Measurements from ENCODE around the gene NAV2.

The NAV2 gene

GRCh38 chr11:19736831-19737230 is 24.2 kb downstream of the NAV2 start:
- Histone ChIP-seq H3K27me3 (ENCODE audit: control insufficient read depth, insufficient read depth, low read length) (no peaks in the 10 kb centered on the region), H3K9ac (ENCODE audit: low read depth, low read length) (no peak overlapping the region), H3K4me1 (ENCODE audit: control insufficient read depth, insufficient read depth, low read length) (peaks cover 37% of the 10 kb centered on the region), H3K4me3 (ENCODE audit: low read length) (no peak overlapping the region), H3K4me2 (ENCODE audit: low read length) (no peak overlapping the region), H3K36me3 (ENCODE audit: insufficient read depth, low read length) (peaks cover 46% of the 10 kb centered on the region), H3K9me3 (replicated peaks; ENCODE audit: low read length) (no peaks in the 10 kb centered on the region)

GRCh38 chr11:19737575-19737974 is 24.9 kb downstream of the NAV2 start:
- peaks cover 37% of the 10 kb centered on the region for H3K4me1 ChIP-seq (ENCODE audit: control insufficient read depth, insufficient read depth, low read length)
- no peaks in the 10 kb centered on the region for H3K9me3 ChIP-seq (replicated peaks; ENCODE audit: low read length)
- no peak overlapping the region for H3K9ac ChIP-seq (ENCODE audit: low read depth, low read length)
- no peaks in the 10 kb centered on the region for H3K27me3 ChIP-seq (ENCODE audit: control insufficient read depth, insufficient read depth, low read length)
- H3K4me3 ChIP-seq (ENCODE audit: low read length): no peak overlapping the region
- no peak overlapping the region for H3K4me2 ChIP-seq (ENCODE audit: low read length)
- peaks cover 47% of the 10 kb centered on the region for H3K36me3 ChIP-seq (ENCODE audit: insufficient read depth, low read length)

GRCh38 chr11:19738124-19738523 is 25.5 kb downstream of the NAV2 start:
- no peaks in the 10 kb centered on the region for H3K9me3 ChIP-seq (replicated peaks; ENCODE audit: low read length)
- H3K27me3 ChIP-seq (ENCODE audit: control insufficient read depth, insufficient read depth, low read length): no peaks in the 10 kb centered on the region
- H3K9ac ChIP-seq (ENCODE audit: low read depth, low read length): no peak overlapping the region
- H3K4me3 ChIP-seq (ENCODE audit: low read length): no peak overlapping the region
- peaks cover 37% of the 10 kb centered on the region for H3K4me1 ChIP-seq (ENCODE audit: control insufficient read depth, insufficient read depth, low read length)
- peaks cover 46% of the 10 kb centered on the region for H3K36me3 ChIP-seq (ENCODE audit: insufficient read depth, low read length)
- no peak overlapping the region for H3K4me2 ChIP-seq (ENCODE audit: low read length)

GRCh38 chr11:19739872-19740271 is 27.2 kb downstream of the NAV2 start:
- Histone ChIP-seq H3K4me3 (ENCODE audit: low read length) (no peak overlapping the region), H3K27me3 (ENCODE audit: control insufficient read depth, insufficient read depth, low read length) (no peaks in the 10 kb centered on the region), H3K4me2 (ENCODE audit: low read length) (no peak overlapping the region), H3K4me1 (ENCODE audit: control insufficient read depth, insufficient read depth, low read length) (peaks cover 23% of the 10 kb centered on the region), H3K9me3 (replicated peaks; ENCODE audit: low read length) (no peaks in the 10 kb centered on the region), H3K36me3 (ENCODE audit: insufficient read depth, low read length) (peaks cover 42% of the 10 kb centered on the region), H3K9ac (ENCODE audit: low read depth, low read length) (no peak overlapping the region)

- no peak overlapping the region for H3K9ac ChIP-seq (ENCODE audit: low read depth, low read length)
- H3K4me2 ChIP-seq (ENCODE audit: low read length): no peak overlapping the region
- no peaks in the 10 kb centered on the region for H3K27me3 ChIP-seq (ENCODE audit: control insufficient read depth, insufficient read depth, low read length)
- H3K4me3 ChIP-seq (ENCODE audit: low read length): no peak overlapping the region
- H3K4me1 ChIP-seq (ENCODE audit: control insufficient read depth, insufficient read depth, low read length): peaks cover 18% of the 10 kb centered on the region
- H3K9me3 ChIP-seq (replicated peaks; ENCODE audit: low read length): no peaks in the 10 kb centered on the region
- peaks cover 48% of the 10 kb centered on the region for H3K36me3 ChIP-seq (ENCODE audit: insufficient read depth, low read length)
Measured at GRCh38 chr11:19740586-19740985, 27.9 kb downstream of the NAV2 start.

GRCh38 chr11:19742588-19743292 is 30.1 kb downstream of the NAV2 start:
- Histone ChIP-seq H3K9me3 (replicated peaks; ENCODE audit: low read length) (no peaks in the 10 kb centered on the region), H3K4me2 (ENCODE audit: low read length) (no peak overlapping the region), H3K27me3 (ENCODE audit: control insufficient read depth, insufficient read depth, low read length) (no peaks in the 10 kb centered on the region), H3K36me3 (ENCODE audit: insufficient read depth, low read length) (peaks cover 47% of the 10 kb centered on the region), H3K4me3 (ENCODE audit: low read length) (no peak overlapping the region), H3K4me1 (ENCODE audit: control insufficient read depth, insufficient read depth, low read length) (peaks cover 15% of the 10 kb centered on the region), H3K9ac (ENCODE audit: low read depth, low read length) (no peak overlapping the region)

GRCh38 chr11:19743622-19744021 is 31.0 kb downstream of the NAV2 start:
- Histone ChIP-seq H3K9ac (ENCODE audit: low read depth, low read length) (no peak overlapping the region), H3K9me3 (replicated peaks; ENCODE audit: low read length) (no peaks in the 10 kb centered on the region), H3K4me2 (ENCODE audit: low read length) (no peak overlapping the region), H3K4me1 (ENCODE audit: control insufficient read depth, insufficient read depth, low read length) (peaks cover 8% of the 10 kb centered on the region), H3K36me3 (ENCODE audit: insufficient read depth, low read length) (peaks cover 46% of the 10 kb centered on the region), H3K4me3 (ENCODE audit: low read length) (no peak overlapping the region), H3K27me3 (ENCODE audit: control insufficient read depth, insufficient read depth, low read length) (no peaks in the 10 kb centered on the region)

- H3K9me3 ChIP-seq (replicated peaks; ENCODE audit: low read length): no peaks in the 10 kb centered on the region
- no peaks in the 10 kb centered on the region for H3K27me3 ChIP-seq (ENCODE audit: control insufficient read depth, insufficient read depth, low read length)
- peaks cover 3% of the 10 kb centered on the region for H3K4me1 ChIP-seq (ENCODE audit: control insufficient read depth, insufficient read depth, low read length)
- no peak overlapping the region for H3K9ac ChIP-seq (ENCODE audit: low read depth, low read length)
- no peak overlapping the region for H3K4me3 ChIP-seq (ENCODE audit: low read length)
- no peak overlapping the region for H3K4me2 ChIP-seq (ENCODE audit: low read length)
- peaks cover 49% of the 10 kb centered on the region for H3K36me3 ChIP-seq (ENCODE audit: insufficient read depth, low read length)
Measured at GRCh38 chr11:19744130-19744529, 31.5 kb downstream of the NAV2 start.

GRCh38 chr11:19746086-19746485 is 33.4 kb downstream of the NAV2 start:
- Histone ChIP-seq H3K4me3 (ENCODE audit: low read length) (no peak overlapping the region), H3K4me2 (ENCODE audit: low read length) (no peak overlapping the region), H3K9me3 (replicated peaks; ENCODE audit: low read length) (no peaks in the 10 kb centered on the region), H3K9ac (ENCODE audit: low read depth, low read length) (no peak overlapping the region), H3K36me3 (ENCODE audit: insufficient read depth, low read length) (peaks cover 68% of the 10 kb centered on the region), H3K27me3 (ENCODE audit: control insufficient read depth, insufficient read depth, low read length) (no peaks in the 10 kb centered on the region), H3K4me1 (ENCODE audit: control insufficient read depth, insufficient read depth, low read length) (no peaks in the 10 kb centered on the region)

GRCh38 chr11:19747634-19748033 is 35.0 kb downstream of the NAV2 start:
- H3K4me2 ChIP-seq (ENCODE audit: low read length): no peak overlapping the region
- no peaks in the 10 kb centered on the region for H3K9me3 ChIP-seq (replicated peaks; ENCODE audit: low read length)
- H3K4me1 ChIP-seq (ENCODE audit: control insufficient read depth, insufficient read depth, low read length): no peaks in the 10 kb centered on the region
- H3K4me3 ChIP-seq (ENCODE audit: low read length): no peak overlapping the region
- no peak overlapping the region for H3K9ac ChIP-seq (ENCODE audit: low read depth, low read length)
- H3K27me3 ChIP-seq (ENCODE audit: control insufficient read depth, insufficient read depth, low read length): no peaks in the 10 kb centered on the region
- peaks cover 77% of the 10 kb centered on the region for H3K36me3 ChIP-seq (ENCODE audit: insufficient read depth, low read length)

- Histone ChIP-seq H3K9me3 (replicated peaks; ENCODE audit: low read length) (no peaks in the 10 kb centered on the region), H3K4me2 (ENCODE audit: low read length) (no peak overlapping the region), H3K9ac (ENCODE audit: low read depth, low read length) (no peak overlapping the region), H3K4me1 (ENCODE audit: control insufficient read depth, insufficient read depth, low read length) (peaks cover 16% of the 10 kb centered on the region), H3K4me3 (ENCODE audit: low read length) (no peak overlapping the region), H3K36me3 (ENCODE audit: insufficient read depth, low read length) (peaks cover 84% of the 10 kb centered on the region), H3K27me3 (ENCODE audit: control insufficient read depth, insufficient read depth, low read length) (no peaks in the 10 kb centered on the region)
Measured at GRCh38 chr11:19751055-19751454, 38.4 kb downstream of the NAV2 start.

- Histone ChIP-seq H3K9me3 (replicated peaks; ENCODE audit: low read length) (no peaks in the 10 kb centered on the region), H3K4me3 (ENCODE audit: low read length) (no peak overlapping the region), H3K4me1 (ENCODE audit: control insufficient read depth, insufficient read depth, low read length) (peaks cover 30% of the 10 kb centered on the region), H3K4me2 (ENCODE audit: low read length) (no peak overlapping the region), H3K9ac (ENCODE audit: low read depth, low read length) (no peak overlapping the region), H3K27me3 (ENCODE audit: control insufficient read depth, insufficient read depth, low read length) (no peaks in the 10 kb centered on the region), H3K36me3 (ENCODE audit: insufficient read depth, low read length) (peaks cover 74% of the 10 kb centered on the region)
Measured at GRCh38 chr11:19753451-19754106, 40.9 kb downstream of the NAV2 start.

Measured in skeletal muscle satellite cell (primary cell).